Breast epithelium (tissue), 4 donors: Measurements from ENCODE around the gene NKAIN1. TPM values are rescaled to one million over a fixed set of nuclear protein-coding genes. Genes with fewer than 3 reads are reported as not detected.

Experiments
- DNase-seq, 2 donors: peaks; one replicate each; pipeline ENCODE4 v3.0.0-alpha.2; 2019; ENCODE audit warnings: low spot score in 2 of 2
- H3K27ac ChIP-seq, 2 donors: fragments of 200-600 bp; sonication (generic) in 1 of 2; one replicate each; pipeline ENCODE4 v1.5.1; 2016 to 2019; ENCODE audit warnings: mild to moderate bottlenecking in 1 of 2
- H3K27me3 ChIP-seq, 2 donors: fragments of 200-600 bp; sonication (generic) in 1 of 2; one replicate each; pipeline versions ENCODE4 v1.5.1 to v1.6.0; 2017 to 2019; ENCODE audit warnings: control low read depth in 1 of 2, mild to moderate bottlenecking in 1 of 2
- H3K36me3 ChIP-seq: fragments of 200-600 bp; one replicate; pipeline ENCODE4 v1.5.1; 2019
- H3K4me1 ChIP-seq, 2 donors: fragments of 200-600 bp; sonication (generic); one replicate each; pipeline ENCODE4 v1.5.1; 2016 to 2019; ENCODE audit warnings: control low read depth in 1 of 2
- H3K4me3 ChIP-seq, 3 donors: fragments of 200-600 bp; sonication (generic); 1 replicate in 2 of 3; 2 replicates in 1 of 3; pipeline ENCODE4 v1.5.1; 2016 to 2019; ENCODE audit warnings: mild to moderate bottlenecking in 3 of 3, moderate library complexity in 2 of 3
- H3K9me3 ChIP-seq, 2 donors: fragments of 200-600 bp; sonication (generic) in 1 of 2; one replicate each; pipeline ENCODE4 v1.5.1; 2016 to 2019; ENCODE audit warnings: control low read depth in 1 of 2
- CTCF ChIP-seq, 3 donors: fragments of 450-650 bp; IDR thresholded peaks; one replicate each; pipeline ENCODE4 v1.5.1; 2016 to 2017; ENCODE audit warnings: antibody characterized with exemption in 3 of 3, mild to moderate bottlenecking in 3 of 3, moderate library complexity in 3 of 3
- POLR2A ChIP-seq: fragments of 450-650 bp; IDR thresholded peaks from one replicate; pipeline ENCODE4 v1.6.1; 2016; ENCODE audit warnings: antibody characterized with exemption, mild to moderate bottlenecking, moderate library complexity
- POLR2AphosphoS5 ChIP-seq, 3 donors: sonication (generic); formaldehyde crosslinking; IDR thresholded peaks; one replicate each; pipeline ENCODE4 v1.6.1; 2017; ENCODE audit warnings: antibody characterized with exemption in 3 of 3
- intact Hi-C: fragments of 100-400 bp; cut with DNase I; formaldehyde crosslinking; loops from one replicate; pipeline ENCODE4 v1.15.1; 2023; ENCODE audit warnings: low total_unique reads
- total RNA-seq, 3 donors: library from RNA; depleted of rRNA; stranded (reverse); fragments of >200 nt; gene quantifications; one replicate each; pipeline ENCODE4 v1.1.0, GENCODE V29; 2016

NKAIN1 gene
- total RNA-seq, 3 donors from 2014 or later = 0.16 to 2.0 TPM; not detected in 1

GRCh38 chr1:31164291-31164690, 75.4 kb downstream of the NKAIN1 start:
- Histone ChIP-seq H3K36me3 (no peaks in the 10 kb centered on the region), H3K4me1 (no peaks in the 10 kb centered on the region), H3K4me3 (no peak overlapping the region), H3K27me3 (no peaks in the 10 kb centered on the region), H3K27ac (no peak overlapping the region), H3K9me3 (no peaks in the 10 kb centered on the region)
- intact Hi-C loops = no loop called here
- no peak for DNase-seq
- no peak for TF ChIP-seq POLR2A
- no peak for TF ChIP-seq CTCF (IDR thresholded peaks at IDR 0.05)
- no peak for TF ChIP-seq POLR2AphosphoS5 (IDR thresholded peaks at IDR 0.05)

- intact Hi-C loops = no loop called here
- Histone ChIP-seq H3K4me1 (no peaks in the 10 kb centered on the region), H3K27ac (no peak overlapping the region), H3K9me3 (no peaks in the 10 kb centered on the region), H3K36me3 (no peaks in the 10 kb centered on the region), H3K4me3 (no peak overlapping the region), H3K27me3 (no peaks in the 10 kb centered on the region)
- no peak for TF ChIP-seq CTCF (IDR thresholded peaks at IDR 0.05)
- no peak for TF ChIP-seq POLR2A
- no peak for TF ChIP-seq POLR2AphosphoS5 (IDR thresholded peaks at IDR 0.05)
- no peak for DNase-seq
These were observed 75.8 kb downstream of the NKAIN1 start for GRCh38 chr1:31163866-31164265.

- TF ChIP-seq CTCF (IDR thresholded peaks at IDR 0.05) = no peak
- TF ChIP-seq POLR2AphosphoS5 (IDR thresholded peaks at IDR 0.05) = no peak
- no peak for TF ChIP-seq POLR2A
- no peaks in the 10 kb centered on the region for H3K27me3 ChIP-seq
- intact Hi-C loops = no loop called here
These were observed 78.1 kb downstream of the NKAIN1 start for GRCh38 chr1:31161571-31161970.

GRCh38 chr1:31159869-31160611, 79.6 kb downstream of the NKAIN1 start:
- H3K27ac ChIP-seq = no peak overlapping the region
- H3K4me3 ChIP-seq = no peak overlapping the region
- intact Hi-C loops = no loop called here
- no peaks in the 10 kb centered on the region for H3K27me3 ChIP-seq
- H3K9me3 ChIP-seq = no peaks in the 10 kb centered on the region
- H3K4me1 ChIP-seq = no peaks in the 10 kb centered on the region
- H3K36me3 ChIP-seq = no peaks in the 10 kb centered on the region
- no peak for DNase-seq
- TF ChIP-seq CTCF (IDR thresholded peaks at IDR 0.05) = no peak
- TF ChIP-seq POLR2AphosphoS5 (IDR thresholded peaks at IDR 0.05) = no peak
- no peak for TF ChIP-seq POLR2A

More at GRCh38 chr1:31161571-31161970, 78.1 kb downstream of the NKAIN1 start:
- no peak overlapping the region for H3K4me3 ChIP-seq
- no peak for DNase-seq
- no peaks in the 10 kb centered on the region for H3K36me3 ChIP-seq
- H3K4me1 ChIP-seq = no peaks in the 10 kb centered on the region
- H3K27ac ChIP-seq = no peak overlapping the region
- H3K9me3 ChIP-seq = no peaks in the 10 kb centered on the region

- Histone ChIP-seq H3K4me3 (no peak overlapping the region), H3K27me3 (no peaks in the 10 kb centered on the region), H3K36me3 (no peaks in the 10 kb centered on the region), H3K9me3 (no peaks in the 10 kb centered on the region), H3K27ac (no peak overlapping the region), H3K4me1 (no peaks in the 10 kb centered on the region)
- DNase-seq = no peak
- intact Hi-C loops = no loop called here
- TF ChIP-seq POLR2AphosphoS5 (IDR thresholded peaks at IDR 0.05) (no peak), CTCF (IDR thresholded peaks at IDR 0.05) (no peak), POLR2A (no peak)
These were observed 80.4 kb downstream of the NKAIN1 start for GRCh38 chr1:31159323-31159722.
